ENCODE results near the gene TIGD7.

DNA sequence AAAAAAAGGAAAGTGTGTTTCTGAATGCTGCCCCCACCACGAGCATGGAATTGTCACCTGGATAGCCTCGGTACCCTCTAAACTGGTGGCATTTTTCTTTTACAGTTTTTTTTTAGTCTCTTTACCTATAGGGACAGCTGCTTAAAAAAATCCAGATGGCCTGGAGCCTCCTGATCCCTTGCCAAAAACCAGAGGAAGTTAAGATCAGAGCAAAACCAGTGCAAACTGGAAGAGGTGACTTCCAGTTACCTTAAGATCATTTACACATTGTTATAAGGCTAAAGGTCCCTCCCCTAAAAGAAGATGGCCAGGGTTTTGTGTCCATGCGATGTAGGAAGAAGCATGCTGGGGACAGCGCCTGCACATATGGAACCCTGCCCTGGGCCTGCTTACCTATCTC lies 52.3 kb downstream of the TIGD7 start:
- TF ChIP-seq, protein P1, sequence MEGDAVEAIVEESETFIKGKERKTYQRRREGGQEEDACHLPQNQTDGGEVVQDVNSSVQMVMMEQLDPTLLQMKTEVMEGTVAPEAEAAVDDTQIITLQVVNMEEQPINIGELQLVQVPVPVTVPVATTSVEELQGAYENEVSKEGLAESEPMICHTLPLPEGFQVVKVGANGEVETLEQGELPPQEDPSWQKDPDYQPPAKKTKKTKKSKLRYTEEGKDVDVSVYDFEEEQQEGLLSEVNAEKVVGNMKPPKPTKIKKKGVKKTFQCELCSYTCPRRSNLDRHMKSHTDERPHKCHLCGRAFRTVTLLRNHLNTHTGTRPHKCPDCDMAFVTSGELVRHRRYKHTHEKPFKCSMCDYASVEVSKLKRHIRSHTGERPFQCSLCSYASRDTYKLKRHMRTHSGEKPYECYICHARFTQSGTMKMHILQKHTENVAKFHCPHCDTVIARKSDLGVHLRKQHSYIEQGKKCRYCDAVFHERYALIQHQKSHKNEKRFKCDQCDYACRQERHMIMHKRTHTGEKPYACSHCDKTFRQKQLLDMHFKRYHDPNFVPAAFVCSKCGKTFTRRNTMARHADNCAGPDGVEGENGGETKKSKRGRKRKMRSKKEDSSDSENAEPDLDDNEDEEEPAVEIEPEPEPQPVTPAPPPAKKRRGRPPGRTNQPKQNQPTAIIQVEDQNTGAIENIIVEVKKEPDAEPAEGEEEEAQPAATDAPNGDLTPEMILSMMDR (IDR thresholded peaks at IDR 0.05 in 8 of 11, conservative IDR thresholded peaks at IDR 0.05 in 3 of 11): no peak
- no peak for TF ChIP-seq POLR2AphosphoS5 (IDR thresholded peaks at IDR 0.05)

Measured in spleen (tissue), 7 donors.